ENCODE results near the gene ARHGAP15.

- TF ChIP-seq EZH2 (IDR thresholded peaks at IDR 0.05; ENCODE audit: borderline replicate concordance, low read length) (no peak), CTCF (IDR thresholded peaks at IDR 0.05; ENCODE audit: low read length) (no peak)
These were observed 273.2 kb downstream of the ARHGAP15 start for GRCh38 chr2:143402451-143402850.
